Smooth muscle cell (in vitro differentiated cells): ENCODE results near the gene DPH5. TPM values are rescaled to one million over a fixed set of nuclear protein-coding genes. Genes with fewer than 3 reads are reported as not detected.

Experiments used
- DNase-seq: peaks from one replicate; lab custom pipeline; 2025; ENCODE audit not compliant: unreplicated experiment; lab: John Stamatoyannopoulos, UW
- H2AFZ ChIP-seq: fragments of 200-600 bp; sonication (generic); 2 replicates; pipeline ENCODE4 v1.6.0; 2016; ENCODE audit warnings: antibody characterized with exemption, low read depth, mild to moderate bottlenecking
- H3F3A ChIP-seq: fragments of 200-600 bp; sonication (generic); 2 replicates; pipeline ENCODE4 v1.6.0; 2017; ENCODE audit warnings: antibody characterized with exemption, low read depth
- H3K27ac ChIP-seq: fragments of 200-600 bp; sonication (generic); 2 replicates; pipeline ENCODE4 v1.5.1; 2016; ENCODE audit warnings: low read depth, mild to moderate bottlenecking
- H3K27me3 ChIP-seq: fragments of 200-600 bp; sonication (generic); 2 replicates; pipeline ENCODE4 v1.6.1; 2016; ENCODE audit warnings: low read depth, mild to moderate bottlenecking
- H3K36me3 ChIP-seq: fragments of 200-600 bp; sonication (generic); 2 replicates; pipeline ENCODE4 v1.5.1; 2016; ENCODE audit warnings: low read depth
- H3K4me1 ChIP-seq: fragments of 200-600 bp; sonication (generic); 2 replicates; pipeline ENCODE4 v1.5.1; 2016; ENCODE audit warnings: low read depth
- H3K4me2 ChIP-seq: fragments of 200-600 bp; sonication (generic); 2 replicates; pipeline ENCODE4 v1.6.0; 2016; ENCODE audit warnings: mild to moderate bottlenecking
- H3K4me3 ChIP-seq: fragments of 200-600 bp; sonication (generic); 2 replicates; pipeline ENCODE4 v1.5.1; 2016; ENCODE audit warnings: mild to moderate bottlenecking
- H3K79me2 ChIP-seq: fragments of 200-600 bp; sonication (generic); 2 replicates; pipeline ENCODE4 v1.6.0; 2016; ENCODE audit warnings: low read depth, mild to moderate bottlenecking
- H3K9ac ChIP-seq: fragments of 200-600 bp; sonication (generic); 2 replicates; pipeline ENCODE4 v1.6.0; 2016; ENCODE audit warnings: low read depth
- H3K9me3 ChIP-seq: fragments of 200-600 bp; sonication (generic); replicated peaks from 2 replicates; pipeline ENCODE4 v1.5.1; 2016; ENCODE audit warnings: low read depth
- H4K20me1 ChIP-seq: fragments of 200-600 bp; sonication (generic); 2 replicates; pipeline ENCODE4 v1.6.0; 2016; ENCODE audit warnings: low read depth
- WGBS: methylation state at CpG from one replicate; pipeline ENCODE4 v1.1.7; 2016; ENCODE audit warnings: low lambda C conversion rate; 5-methylcytosine and 5-hydroxymethylcytosine counted together
- polyA plus RNA-seq: library from polyadenylated mRNA; unstranded; fragments of >200 nt; fragmentation: Nextera tagmentation; extraction: Ambion mirVana; gene quantifications from 2 replicates; pipeline ENCODE4 v1.2.1, GENCODE V29; 2016
- total RNA-seq: library from RNA; depleted of rRNA; stranded (reverse); fragments of >200 nt; gene quantifications from 2 replicates; pipeline ENCODE4 v1.2.3, GENCODE V29; 2014
- TF ChIP-seq, protein P1 (sequence below): fragments of 200-600 bp; sonication (generic); IDR thresholded peaks from 2 replicates; pipeline ENCODE4 v1.5.1; 2017; ENCODE audit warnings: borderline replicate concordance, mild to moderate bottlenecking, antibody characterized with exemption; ENCODE audit not compliant: insufficient read depth, poor library complexity, severe bottlenecking

Gene DPH5
- total and polyA plus RNA-seq, 2 experiments from 2014 or later = 15.5 to 51.6 TPM

DNA sequence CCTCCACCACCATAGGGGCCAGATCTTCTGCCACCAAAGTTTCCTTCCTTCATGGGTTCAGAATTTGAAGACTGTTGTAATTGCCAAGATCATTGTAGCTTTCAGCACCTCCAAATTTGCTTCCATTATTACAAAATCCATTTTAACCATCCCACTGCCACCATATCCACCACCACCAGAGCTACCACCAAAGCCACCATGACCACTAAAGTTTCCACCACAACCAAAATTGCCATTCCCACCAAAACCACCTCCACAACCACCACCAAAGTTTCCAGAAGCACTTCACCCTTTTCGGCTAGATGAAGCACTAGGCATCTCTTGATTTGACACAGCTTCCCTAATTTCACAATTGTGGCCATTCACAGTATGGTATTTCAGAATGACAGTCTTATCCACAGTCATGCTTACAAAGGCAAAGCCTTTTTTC, 84.5 kb downstream of the DPH5 start:
- 100% methylated on average over 1 of the region's 1 CpG for WGBS

More for the DNA sequence above, 84.5 kb downstream of the DPH5 start:
- Histone ChIP-seq H3K4me3 (no peak overlapping the region), H3K27me3 (no peaks in the 10 kb centered on the region), H3K9ac (no peak overlapping the region), H2AFZ (no peak overlapping the region), H3K27ac (no peak overlapping the region), H3F3A (no peaks in the 10 kb centered on the region), H3K4me2 (no peak overlapping the region), H3K9me3 (no peaks in the 10 kb centered on the region), H3K79me2 (peaks cover 8% of the 10 kb centered on the region), H3K4me1 (no peaks in the 10 kb centered on the region), H4K20me1 (peaks cover 5% of the 10 kb centered on the region), H3K36me3 (peaks cover 17% of the 10 kb centered on the region)
- TF ChIP-seq, protein P1, sequence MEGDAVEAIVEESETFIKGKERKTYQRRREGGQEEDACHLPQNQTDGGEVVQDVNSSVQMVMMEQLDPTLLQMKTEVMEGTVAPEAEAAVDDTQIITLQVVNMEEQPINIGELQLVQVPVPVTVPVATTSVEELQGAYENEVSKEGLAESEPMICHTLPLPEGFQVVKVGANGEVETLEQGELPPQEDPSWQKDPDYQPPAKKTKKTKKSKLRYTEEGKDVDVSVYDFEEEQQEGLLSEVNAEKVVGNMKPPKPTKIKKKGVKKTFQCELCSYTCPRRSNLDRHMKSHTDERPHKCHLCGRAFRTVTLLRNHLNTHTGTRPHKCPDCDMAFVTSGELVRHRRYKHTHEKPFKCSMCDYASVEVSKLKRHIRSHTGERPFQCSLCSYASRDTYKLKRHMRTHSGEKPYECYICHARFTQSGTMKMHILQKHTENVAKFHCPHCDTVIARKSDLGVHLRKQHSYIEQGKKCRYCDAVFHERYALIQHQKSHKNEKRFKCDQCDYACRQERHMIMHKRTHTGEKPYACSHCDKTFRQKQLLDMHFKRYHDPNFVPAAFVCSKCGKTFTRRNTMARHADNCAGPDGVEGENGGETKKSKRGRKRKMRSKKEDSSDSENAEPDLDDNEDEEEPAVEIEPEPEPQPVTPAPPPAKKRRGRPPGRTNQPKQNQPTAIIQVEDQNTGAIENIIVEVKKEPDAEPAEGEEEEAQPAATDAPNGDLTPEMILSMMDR = no peak
- no peak for DNase-seq

Other genes with a start within 250 kb of the DPH5 start
- gene EXTL2, start 130.9 kb downstream of the DPH5 start, total RNA-seq = 54.3 and 62.8 TPM in 2 replicates
- 39.0 and 51.9 TPM in 2 replicates for gene EXTL2, start 130.9 kb downstream of the DPH5 start, polyA plus RNA-seq
- 59.0 and 76.3 TPM in 2 replicates for gene SLC30A7, start 129.7 kb downstream of the DPH5 start, total RNA-seq
- 21.4 and 22.0 TPM in 2 replicates for gene SLC30A7, start 129.7 kb downstream of the DPH5 start, polyA plus RNA-seq
- gene S1PR1, start 211.2 kb upstream of the DPH5 start, total RNA-seq = 11.7 and 12.1 TPM in 2 replicates
- 7.2 and 12.0 TPM in 2 replicates for gene S1PR1, start 211.2 kb upstream of the DPH5 start, polyA plus RNA-seq